Skin epidermis (tissue), 12 donors: ENCODE data around the gene B4GALNT3.
"Not testable (repeated sequence)": the region's sequence is repeated elsewhere in the genome, so short reads cannot be mapped to it uniquely, and the experiment has no call there.

Experiments
- H3K27ac ChIP-seq, 21 experiments: fragments of 200-600 bp; sonication (generic) in 11 of 21; one replicate each; pipeline ENCODE4 v1.5.0; 2020; ENCODE audit warnings: mild to moderate bottlenecking in 3 of 21, inconsistent platforms in 2 of 21, moderate library complexity in 2 of 21
- H3K4me3 ChIP-seq, 7 experiments: fragments of 200-600 bp; sonication (generic) in 2 of 7; one replicate each; pipeline ENCODE4 v1.5.0; 2020; ENCODE audit warnings: inconsistent platforms in 2 of 7, mild to moderate bottlenecking in 2 of 7, moderate library complexity in 1 of 7

B4GALNT3 gene

GRCh38 chr12:568486-568885 lies 108.7 kb downstream of the B4GALNT3 start:
- H3K27ac ChIP-seq, result no peak overlapping the region

DNA sequence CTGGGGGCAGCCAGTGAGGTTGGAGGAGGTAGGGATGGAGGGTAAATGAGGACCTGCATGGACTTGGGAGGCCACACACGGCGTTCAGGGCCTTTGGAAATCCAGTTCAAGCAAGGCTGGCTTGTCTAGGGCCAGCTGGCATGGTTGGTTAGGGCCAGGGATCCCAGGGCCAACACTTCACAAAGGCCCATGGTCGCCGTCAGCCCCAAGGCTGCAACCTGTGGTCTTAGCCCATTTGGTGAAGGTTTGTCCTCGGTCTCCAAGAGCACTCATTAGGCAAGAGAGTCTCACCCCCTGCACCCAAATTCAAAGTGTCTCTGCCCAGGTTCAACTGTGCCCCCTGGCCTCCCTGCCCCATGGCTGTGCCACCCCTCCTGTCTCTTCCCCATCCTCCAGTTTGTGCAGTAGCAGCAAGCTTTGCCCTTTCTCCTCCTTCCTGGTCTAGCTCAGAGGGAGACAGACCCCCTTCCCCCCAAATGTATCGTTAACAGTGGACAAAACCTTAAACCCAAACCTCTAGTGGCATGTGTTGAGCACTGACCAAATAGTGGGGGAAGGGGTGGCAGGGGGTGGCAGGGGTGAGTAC lies 109.4 kb downstream of the B4GALNT3 start:
- H3K27ac ChIP-seq, result peak overlapping the region in 10 of 21 experiments; percentile 77 to 95 (median 88)
- peak overlapping the region in 2 of 7 experiments; percentile 47 to 59 for H3K4me3 ChIP-seq

More at GRCh38 chr12:568486-568885, 108.7 kb downstream of the B4GALNT3 start:
- no peak overlapping the region for H3K4me3 ChIP-seq

GRCh38 chr12:569803-570434 lies 110.2 kb downstream of the B4GALNT3 start:
- peak overlapping the region; percentile 27 to 59 (median 48) for H3K4me3 ChIP-seq
- H3K27ac ChIP-seq, result peak overlapping the region; percentile 35 to 95 (median 87)

DNA sequence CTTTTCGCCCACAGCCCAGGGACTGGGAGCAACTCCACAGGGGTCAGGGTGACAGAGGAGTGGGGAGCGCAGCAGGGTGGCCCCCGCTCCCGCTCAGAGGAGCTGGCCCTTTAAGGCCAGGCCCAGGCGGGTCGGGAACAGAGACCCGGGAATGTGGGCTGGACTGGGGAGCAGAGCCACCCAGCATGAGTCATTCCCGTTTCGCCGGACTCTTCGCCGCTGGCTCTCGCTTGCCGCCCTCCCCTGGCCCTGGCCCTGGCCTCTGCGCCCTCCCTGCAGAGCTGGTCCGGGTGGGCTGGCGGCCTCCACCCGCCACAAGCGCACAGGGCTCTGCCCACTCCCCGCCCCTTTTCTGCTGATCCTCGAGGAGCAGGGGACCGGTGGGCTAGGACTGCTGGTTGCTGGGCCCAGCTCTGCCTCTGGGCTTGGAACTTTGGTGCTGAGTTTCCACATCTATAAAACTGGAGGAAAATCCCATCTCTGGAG lies 110.7 kb downstream of the B4GALNT3 start:
- H3K4me3 ChIP-seq, result peak overlapping the region; percentile 27 to 59 (median 48)
- H3K27ac ChIP-seq, result peak overlapping the region in 20 of 21 experiments; percentile 63 to 95 (median 87)

DNA sequence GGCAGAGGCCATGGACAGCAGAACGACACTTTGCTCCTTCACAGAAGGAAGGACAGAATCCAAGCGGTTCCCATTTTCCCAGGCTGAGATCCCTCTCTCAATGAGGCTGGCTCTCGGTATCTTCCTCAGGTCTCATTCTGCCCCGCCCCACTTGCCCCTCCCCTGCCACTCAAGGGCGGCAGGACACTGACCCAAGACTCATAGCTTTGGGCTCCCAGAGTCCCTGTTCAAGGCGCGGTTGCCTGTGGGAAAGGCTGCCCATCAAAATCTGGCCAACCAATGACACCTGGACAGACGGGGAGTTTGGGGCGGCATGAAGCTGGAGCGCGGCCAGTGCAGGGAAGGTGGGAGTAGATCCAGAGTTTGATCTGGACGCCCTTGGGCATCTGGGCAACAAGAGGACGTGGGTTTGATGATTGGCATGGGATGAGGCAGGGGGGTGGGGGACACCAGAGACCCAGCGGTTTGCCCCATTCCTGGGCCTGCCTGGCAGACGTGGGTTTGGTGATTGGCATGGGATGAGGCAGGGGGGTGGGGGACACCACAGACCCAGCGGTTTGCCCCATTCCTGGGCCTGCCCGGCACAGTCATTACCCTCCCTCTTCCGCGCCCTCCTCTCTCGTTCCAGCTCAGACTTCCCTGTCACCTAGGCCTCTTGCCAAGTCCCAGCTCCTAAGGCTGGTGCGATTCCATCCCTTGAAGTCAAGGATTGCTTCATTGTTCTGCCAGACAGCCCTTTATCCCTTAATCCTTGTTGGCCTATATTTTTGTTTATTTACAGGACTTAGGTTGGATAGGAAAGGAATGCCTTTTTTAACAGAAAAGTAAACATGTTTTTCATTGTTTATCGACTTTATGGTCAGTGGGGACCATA lies 111.4 kb downstream of the B4GALNT3 start:
- peak overlapping the region in 20 of 21 experiments; percentile 63 to 95 (median 87) for H3K27ac ChIP-seq
- H3K4me3 ChIP-seq, result peak overlapping the region; percentile 27 to 59 (median 48)

- Histone ChIP-seq H3K4me3 (no peak overlapping the region), H3K27ac (peak overlapping the region in 20 of 21 experiments; percentile 25 to 95 (median 87))
These were observed 112.2 kb downstream of the B4GALNT3 start for GRCh38 chr12:571795-572531.

- no peak overlapping the region for H3K4me3 ChIP-seq
- H3K27ac ChIP-seq, result peak overlapping the region in 17 of 21 experiments; percentile 25 to 95 (median 87)
These were observed 112.8 kb downstream of the B4GALNT3 start for GRCh38 chr12:572532-572899.

DNA sequence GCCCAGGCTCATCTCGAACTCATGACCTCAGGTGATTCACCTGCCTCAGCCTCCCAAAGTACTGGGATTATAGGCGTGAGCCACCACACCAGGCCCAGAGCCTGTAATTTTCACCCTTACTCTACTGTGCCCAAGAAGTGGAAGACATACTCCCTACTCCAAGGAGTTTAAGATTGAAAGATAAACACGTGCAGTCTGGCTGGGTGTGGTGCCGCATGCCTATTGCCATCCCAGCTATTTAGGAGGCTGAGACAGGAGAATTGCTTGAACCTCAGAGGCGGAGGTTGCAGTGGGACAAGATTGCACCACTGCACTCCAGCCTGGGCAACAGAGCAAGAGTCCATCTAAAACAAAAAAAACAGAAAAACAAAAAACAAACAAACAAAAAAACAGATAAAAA lies 113.5 kb downstream of the B4GALNT3 start:
- Histone ChIP-seq H3K27ac (peak overlapping the region in 7 of 21 experiments; percentile 18 to 94 (median 89)), H3K4me3 (no peak overlapping the region)

DNA sequence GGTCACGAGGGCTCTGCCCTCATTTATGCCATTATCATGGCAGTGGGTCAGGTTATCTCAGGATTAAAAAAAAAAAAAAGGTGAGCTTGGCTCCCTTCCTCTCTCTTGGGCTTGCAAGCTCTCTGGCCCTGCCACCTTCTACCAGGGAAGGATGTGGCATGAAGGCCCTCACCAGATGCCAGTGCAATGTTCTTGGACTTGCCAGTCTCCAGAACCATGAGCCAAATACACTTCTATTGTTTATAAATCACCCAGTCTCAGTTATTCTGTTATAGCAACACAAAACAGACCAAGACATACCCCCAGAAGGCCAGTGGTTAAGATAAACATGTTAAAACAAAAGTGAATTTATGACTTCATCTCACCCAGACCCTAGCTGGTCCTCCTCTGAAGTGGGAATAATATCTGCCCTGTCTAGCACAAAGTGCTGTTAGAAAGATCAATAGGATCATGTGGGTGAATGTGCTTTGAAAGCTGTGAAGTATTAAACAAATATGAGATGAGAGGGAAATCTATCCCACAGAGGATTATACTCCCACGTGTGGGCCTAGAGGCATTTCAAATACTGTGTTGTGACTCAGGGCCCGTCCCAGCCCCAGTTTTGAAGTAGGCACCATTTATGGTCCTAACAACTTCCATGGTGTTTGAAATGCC lies 114.9 kb downstream of the B4GALNT3 start:
- Histone ChIP-seq H3K27ac (peak overlapping the region in 20 of 21 experiments; percentile 72 to 95 (median 86)), H3K4me3 (no peak overlapping the region)

- Histone ChIP-seq H3K27ac (peak overlapping the region in 20 of 21 experiments; percentile 72 to 95 (median 86)), H3K4me3 (no peak overlapping the region)
These were observed 115.4 kb downstream of the B4GALNT3 start for GRCh38 chr12:575129-575502.

DNA sequence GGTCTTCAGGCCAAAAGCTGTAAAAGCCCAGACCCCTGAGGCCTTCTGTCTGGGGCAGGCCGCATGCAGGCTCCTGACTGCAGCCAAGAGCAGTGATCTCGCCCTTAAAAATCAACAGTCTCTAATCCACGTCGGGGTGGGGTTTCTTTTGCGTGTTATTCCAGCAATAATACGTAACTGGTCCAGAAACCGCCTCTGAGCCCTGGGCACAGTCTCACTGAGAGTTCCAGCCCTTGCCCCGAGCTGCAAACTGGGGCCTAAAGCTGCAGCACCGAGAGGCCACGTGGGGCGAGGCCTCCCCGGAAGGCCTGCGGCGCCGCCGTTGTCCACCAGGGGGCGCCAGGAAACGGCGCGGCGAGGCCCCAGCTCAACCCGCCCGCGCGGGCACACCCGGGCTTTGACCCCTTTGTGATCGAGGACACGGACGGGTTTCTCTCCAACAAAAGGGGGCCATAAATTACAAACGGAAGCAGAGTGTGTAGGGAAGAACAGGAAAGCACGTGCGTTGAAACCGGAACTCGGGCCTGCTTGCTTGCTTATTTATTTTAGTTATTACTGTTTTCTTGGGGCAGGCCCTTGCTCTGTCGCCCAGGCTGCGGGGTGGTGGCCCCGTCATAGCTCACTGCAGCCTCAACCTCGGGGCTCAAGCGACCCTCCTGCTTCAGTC lies 116.3 kb downstream of the B4GALNT3 start:
- peak overlapping the region in 20 of 21 experiments; percentile 72 to 95 (median 86) for H3K27ac ChIP-seq

DNA sequence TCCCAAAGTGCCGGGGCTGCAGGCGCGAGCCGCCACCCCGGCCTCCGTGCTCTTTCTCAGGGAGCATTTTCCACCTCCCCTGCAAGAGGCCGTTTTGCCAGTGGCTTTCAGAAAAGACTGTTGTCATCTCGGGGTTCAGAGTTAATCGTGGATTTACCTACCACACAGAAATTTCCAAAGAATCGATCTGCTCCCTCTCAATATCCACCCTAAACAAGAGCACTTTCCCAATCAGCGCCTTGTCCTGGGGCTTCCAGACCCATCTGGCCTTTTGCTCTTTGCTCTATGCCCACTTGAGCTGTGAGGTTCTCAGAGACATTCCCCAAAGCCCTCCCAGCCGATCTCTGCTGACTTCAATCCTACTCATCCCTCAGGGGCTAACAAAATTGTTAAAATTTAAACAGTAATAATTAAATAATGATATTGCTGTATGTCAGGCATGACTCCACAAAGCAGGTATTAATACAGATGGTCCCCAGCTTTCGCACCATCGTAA lies 116.9 kb downstream of the B4GALNT3 start:
- H3K4me3 ChIP-seq, result peak overlapping the region in 2 of 7 experiments; percentile 4 to 18
- H3K27ac ChIP-seq, result peak overlapping the region in 20 of 21 experiments; percentile 72 to 95 (median 86)

More for the DNA sequence above, 116.3 kb downstream of the B4GALNT3 start:
- H3K4me3 ChIP-seq, result peak overlapping the region in 3 of 7 experiments; percentile 1 to 18 (median 4)

DNA sequence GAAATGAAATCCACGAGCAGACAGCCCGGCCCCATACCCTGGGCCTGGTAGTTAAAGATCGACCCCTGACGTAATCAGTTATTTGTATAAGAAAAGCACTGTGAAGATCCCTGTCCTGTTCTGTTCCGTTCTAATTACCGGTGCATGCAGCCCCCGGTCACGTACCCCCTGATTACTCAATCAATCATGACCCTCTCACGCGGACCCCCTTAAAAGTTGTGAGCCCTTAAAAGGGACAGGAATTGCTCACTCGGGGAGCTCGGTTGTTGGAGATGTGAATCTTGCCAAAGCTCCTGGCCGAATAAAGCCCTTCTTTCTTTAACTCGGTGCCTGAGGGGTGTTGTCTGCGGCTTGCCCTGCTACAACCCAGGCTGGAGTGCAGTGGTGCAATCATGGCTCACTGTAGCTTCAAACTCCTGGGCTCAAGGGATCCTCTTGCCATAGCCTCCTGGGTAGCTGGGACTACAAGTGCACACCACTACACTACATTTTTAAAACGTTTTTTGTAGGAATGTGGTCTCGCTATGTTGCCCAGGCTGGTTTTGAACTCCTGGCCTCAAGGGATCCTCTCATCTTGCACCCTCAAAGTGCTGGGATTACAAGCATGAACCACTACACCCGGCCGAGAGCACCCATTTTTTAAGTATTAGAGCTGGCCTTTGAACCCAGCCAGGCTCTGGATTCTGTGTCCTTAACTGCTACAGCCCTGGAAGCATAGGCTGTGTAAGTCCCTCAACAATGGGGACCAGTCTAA lies 118.4 kb downstream of the B4GALNT3 start:
- not testable (repeated sequence) for H3K4me3 ChIP-seq
- peak overlapping the region in 10 of 21 experiments; percentile 2 to 66 (median 34) for H3K27ac ChIP-seq

GRCh38 chr12:578748-579419 lies 119.1 kb downstream of the B4GALNT3 start:
- Histone ChIP-seq H3K4me3 (no peak overlapping the region), H3K27ac (peak overlapping the region in 11 of 21 experiments; percentile 2 to 66 (median 34))

DNA sequence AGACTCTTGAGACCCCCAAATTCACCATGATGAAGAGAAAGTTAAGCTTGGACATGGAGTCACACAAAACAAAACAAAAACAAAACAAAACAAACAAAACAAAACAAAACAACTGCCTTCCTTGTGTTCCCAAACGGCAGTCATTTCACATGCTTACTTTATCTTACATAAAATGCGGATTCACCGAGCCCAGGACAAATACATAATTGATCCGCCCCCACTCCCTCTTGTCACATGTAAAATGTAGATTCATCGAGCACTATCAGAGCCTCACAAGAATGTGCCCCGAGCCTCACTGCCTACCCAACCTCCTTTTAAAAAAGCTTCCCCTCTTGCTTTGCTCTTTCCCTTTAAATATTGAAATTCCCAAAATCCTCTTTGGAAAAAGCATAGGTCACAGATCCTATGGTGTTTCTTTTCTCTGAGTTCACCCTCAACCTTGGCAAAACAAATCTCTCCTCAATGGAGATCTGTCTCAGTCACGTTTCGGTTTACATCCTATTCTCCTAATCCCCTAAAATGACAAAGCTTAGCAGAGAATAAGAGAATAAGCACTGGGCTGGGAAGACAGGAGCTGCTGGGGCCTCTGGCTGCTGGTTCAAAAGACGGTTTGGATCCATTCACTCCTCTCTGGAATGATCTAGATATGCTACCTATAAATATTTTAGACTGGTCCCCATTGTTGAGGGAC lies 119.8 kb downstream of the B4GALNT3 start:
- Histone ChIP-seq H3K4me3 (no peak overlapping the region), H3K27ac (peak overlapping the region in 6 of 21 experiments; percentile 2 to 60 (median 26))

DNA sequence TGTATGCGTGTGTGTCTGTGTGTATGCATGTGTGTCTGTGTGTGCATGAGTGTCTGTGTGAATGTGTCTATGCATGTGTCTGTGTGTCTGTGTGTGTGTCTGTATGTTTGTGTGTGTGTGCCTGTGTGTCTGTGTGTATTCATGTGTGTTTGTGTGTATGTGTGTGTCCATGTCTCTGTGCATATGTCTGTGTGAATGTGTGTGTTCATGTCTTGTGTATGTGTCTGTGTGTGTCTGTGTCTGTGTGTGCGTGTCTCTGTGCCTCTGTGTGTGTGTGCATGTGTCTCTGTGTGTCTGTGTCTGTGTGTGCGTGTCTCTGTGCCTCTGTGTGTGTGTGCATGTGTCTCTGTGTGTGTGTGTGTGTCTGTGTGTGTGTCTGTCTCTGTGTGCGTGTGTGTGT lies 121.1 kb downstream of the B4GALNT3 start:
- Histone ChIP-seq H3K27ac (no peak overlapping the region), H3K4me3 (no peak overlapping the region)
